GM18519 (cell line): ENCODE results near the gene EEF1G.
"Not testable (repeated sequence)": the region's sequence is repeated elsewhere in the genome, so short reads cannot be mapped to it uniquely, and the experiment has no call there.

Source experiments
- ATAC-seq: cut with Tn5 transposase; IDR thresholded peaks from one replicate; pipeline ENCODE4 v1.9.1; 2021; ENCODE audit warnings: mild to moderate bottlenecking, moderate library complexity; ENCODE audit not compliant: unreplicated experiment, low FRiP score

Gene EEF1G

GRCh38 chr11:62573592-62574362 is at the start of gene EEF1G:
TSS of gene EEF1G (minus strand) at chr11:62573891. CDS start at chr11:62573842, 49 bp downstream.
- peak; percentile 70 for ATAC-seq

- no peak for ATAC-seq
Observed at GRCh38 chr11:62622476-62623089, 48.9 kb upstream of the EEF1G start.

GRCh38 chr11:62621567-62622470 is 48.1 kb upstream of the EEF1G start, which contains the start of gene B3GAT3:
TSS of gene B3GAT3 (minus strand) at chr11:62621986. CDS start at chr11:62621947, 39 bp downstream.
- peak; percentile 87 for ATAC-seq

GRCh38 chr11:62621027-62621566 is 47.4 kb upstream of the EEF1G start:
- ATAC-seq, result no peak

- ATAC-seq, result not testable (repeated sequence)
Observed at GRCh38 chr11:62616957-62617356, 43.3 kb upstream of the EEF1G start.

- ATAC-seq, result no peak
Observed at GRCh38 chr11:62615521-62615920, 41.8 kb upstream of the EEF1G start.

GRCh38 chr11:62614275-62614674 is 40.6 kb upstream of the EEF1G start:
- ATAC-seq, result no peak

- no peak for ATAC-seq
Observed at GRCh38 chr11:62613291-62613778, 39.6 kb upstream of the EEF1G start.

GRCh38 chr11:62612366-62613290 is 38.9 kb upstream of the EEF1G start, which contains the start of the genes EML3 and ROM1:
TSS of gene EML3 (minus strand) at chr11:62612775. CDS start at chr11:62612457, 318 bp downstream.
TSS of gene ROM1 (plus strand) at chr11:62613257. CDS start at chr11:62613282, 25 bp downstream.
- peak; percentile 53 for ATAC-seq

GRCh38 chr11:62611705-62612365 is 38.1 kb upstream of the EEF1G start:
- ATAC-seq, result peak; percentile 5

- no peak for ATAC-seq
Observed at GRCh38 chr11:62610814-62611704, 37.4 kb upstream of the EEF1G start.

- no peak for ATAC-seq
Observed at GRCh38 chr11:62610403-62610802, 36.7 kb upstream of the EEF1G start.

GRCh38 chr11:62608776-62609175 is 35.1 kb upstream of the EEF1G start:
- ATAC-seq, result no peak

- ATAC-seq, result no peak
Observed at GRCh38 chr11:62607714-62608113, 34.0 kb upstream of the EEF1G start.

- no peak for ATAC-seq
Observed at GRCh38 chr11:62605902-62606301, 32.2 kb upstream of the EEF1G start.

- ATAC-seq, result no peak
Observed at GRCh38 chr11:62605467-62605866, 31.8 kb upstream of the EEF1G start.

- ATAC-seq, result no peak
Observed at GRCh38 chr11:62604460-62605120, 30.9 kb upstream of the EEF1G start.
